Sigmoid colon (tissue), 7 donors: ENCODE data around the gene TSHZ1. TPM values are rescaled to one million over a fixed set of nuclear protein-coding genes. Genes with fewer than 3 reads are reported as not detected.

Experiments used
- DNase-seq: peaks from one replicate; pipeline ENCODE4 v3.0.0-alpha.2; 2019
- H3K27ac ChIP-seq, 4 donors: fragments of 200-600 bp; sonication (generic); one replicate each; pipeline ENCODE4 v1.5.1; 2016 to 2019; ENCODE audit warnings: mild to moderate bottlenecking in 1 of 4
- H3K27me3 ChIP-seq, 3 donors: fragments of 200-600 bp; sonication (generic); one replicate each; pipeline ENCODE4 v1.5.1; 2019; ENCODE audit warnings: mild to moderate bottlenecking in 1 of 3
- H3K36me3 ChIP-seq, 4 donors: fragments of 200-600 bp; sonication (generic); one replicate each; pipeline ENCODE4 v1.5.1; 2016 to 2019
- H3K4me1 ChIP-seq, 4 donors: fragments of 200-600 bp; sonication (generic); one replicate each; pipeline ENCODE4 v1.5.1; 2017 to 2019
- H3K4me3 ChIP-seq, 4 donors: fragments of 200-600 bp; sonication (generic); one replicate each; pipeline ENCODE4 v1.5.1; 2017 to 2019; ENCODE audit warnings: mild to moderate bottlenecking in 2 of 4, moderate library complexity in 1 of 4
- H3K9me3 ChIP-seq, 4 donors: fragments of 200-600 bp in 3 of 4; sonication (generic) in 3 of 4; one replicate each; pipeline versions ENCODE4 v1.5.1 to v1.6.1; 2013 to 2019
- EP300 ChIP-seq, 4 donors: sonication (generic); formaldehyde crosslinking; IDR thresholded peaks; one replicate each; pipeline ENCODE4 v1.6.1; 2017; ENCODE audit warnings: antibody characterized with exemption in 4 of 4
- POLR2A ChIP-seq, 2 donors: fragments of 450-650 bp; IDR thresholded peaks; one replicate each; pipeline ENCODE4 v1.6.1; 2016; ENCODE audit warnings: antibody characterized with exemption in 2 of 2, mild to moderate bottlenecking in 2 of 2, moderate library complexity in 2 of 2
- POLR2AphosphoS5 ChIP-seq, 4 donors: sonication (generic); formaldehyde crosslinking; IDR thresholded peaks; one replicate each; pipeline ENCODE4 v1.6.1; 2017; ENCODE audit warnings: antibody characterized with exemption in 4 of 4
- WGBS, 2 donors: extraction: QIAGEN DNeasy Blood & Tissue Kit; methylation state at CpG; one replicate each; pipeline ENCODE4 v1.1.7; 2013; 5-methylcytosine and 5-hydroxymethylcytosine counted together
- intact Hi-C: fragments of 100-400 bp; cut with DNase I; formaldehyde crosslinking; loops from one replicate; pipeline ENCODE4 v1.15.1; 2023
- polyA plus RNA-seq, 3 donors: library from polyadenylated mRNA; stranded (reverse); fragments of 200-250 nt; gene quantifications; one replicate each; pipeline ENCODE4 v1.2.3, GENCODE V29; 2013
- total RNA-seq, 4 donors: library from RNA; depleted of rRNA; stranded (reverse); fragments of >200 nt; gene quantifications; one replicate each; pipeline ENCODE4 v1.1.0, GENCODE V29; 2016
- TF ChIP-seq, protein P1 (sequence below), 4 experiments: fragments of 450-650 bp in 3 of 4; fragments of 200-600 bp in 1 of 4; IDR thresholded peaks; one replicate each; pipeline ENCODE4 v1.5.1; 2016 to 2019; ENCODE audit warnings: antibody characterized with exemption in 4 of 4, mild to moderate bottlenecking in 3 of 4, moderate library complexity in 2 of 4
- donor health status: healthy with polysubstance abuse.
- donor health status: Bipolar disorder and iron deficiency.
- donor health status: healthy.

The TSHZ1 gene
- total and polyA plus RNA-seq, 7 donors: 7.8 to 29.4 (median 23.0) TPM

- intact Hi-C loops: loop anchor here (5.0 kb wide), 1 partner anchor 32 kb away; the partner anchor contains the start of gene TSHZ1
Observed at GRCh38 chr18:75244351-75245313, 34.0 kb downstream of the TSHZ1 start.

GRCh38 chr18:75246721-75247610, 36.4 kb downstream of the TSHZ1 start:
- peak overlapping the region; percentile 16 to 49 (median 44) for H3K4me3 ChIP-seq
- H3K27me3 ChIP-seq: no peaks in the 10 kb centered on the region
- intact Hi-C loops: loop anchor here (5.0 kb wide), 1 partner anchor 35 kb away; the partner anchor contains the start of gene TSHZ1
- WGBS, 2 donors: 69 to 74% methylated on average over 10 of the region's 10 CpGs
- peaks cover 0 to 64% (median 40%) of the 10 kb centered on the region in 4 donors for H3K4me1 ChIP-seq
- DNase-seq: no peak
- no peaks in the 10 kb centered on the region for H3K36me3 ChIP-seq
- H3K9me3 ChIP-seq: no peaks in the 10 kb centered on the region
- H3K27ac ChIP-seq: peak overlapping the region; percentile 78 to 84 (median 81)
- TF ChIP-seq EP300 (IDR thresholded peaks at IDR 0.05) (no peak), POLR2AphosphoS5 (IDR thresholded peaks at IDR 0.05) (no peak), POLR2A (IDR thresholded peaks at IDR 0.05) (no peak)
- TF ChIP-seq, protein P1, sequence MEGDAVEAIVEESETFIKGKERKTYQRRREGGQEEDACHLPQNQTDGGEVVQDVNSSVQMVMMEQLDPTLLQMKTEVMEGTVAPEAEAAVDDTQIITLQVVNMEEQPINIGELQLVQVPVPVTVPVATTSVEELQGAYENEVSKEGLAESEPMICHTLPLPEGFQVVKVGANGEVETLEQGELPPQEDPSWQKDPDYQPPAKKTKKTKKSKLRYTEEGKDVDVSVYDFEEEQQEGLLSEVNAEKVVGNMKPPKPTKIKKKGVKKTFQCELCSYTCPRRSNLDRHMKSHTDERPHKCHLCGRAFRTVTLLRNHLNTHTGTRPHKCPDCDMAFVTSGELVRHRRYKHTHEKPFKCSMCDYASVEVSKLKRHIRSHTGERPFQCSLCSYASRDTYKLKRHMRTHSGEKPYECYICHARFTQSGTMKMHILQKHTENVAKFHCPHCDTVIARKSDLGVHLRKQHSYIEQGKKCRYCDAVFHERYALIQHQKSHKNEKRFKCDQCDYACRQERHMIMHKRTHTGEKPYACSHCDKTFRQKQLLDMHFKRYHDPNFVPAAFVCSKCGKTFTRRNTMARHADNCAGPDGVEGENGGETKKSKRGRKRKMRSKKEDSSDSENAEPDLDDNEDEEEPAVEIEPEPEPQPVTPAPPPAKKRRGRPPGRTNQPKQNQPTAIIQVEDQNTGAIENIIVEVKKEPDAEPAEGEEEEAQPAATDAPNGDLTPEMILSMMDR (IDR thresholded peaks at IDR 0.05): no peak

More at GRCh38 chr18:75244351-75245313, 34.0 kb downstream of the TSHZ1 start:
- H3K36me3 ChIP-seq: no peaks in the 10 kb centered on the region
- no peak for DNase-seq
- peak overlapping the region in 2 of 4 donors; percentile 10 to 84 for H3K27ac ChIP-seq
- H3K4me1 ChIP-seq: peaks cover 0 to 61% (median 36%) of the 10 kb centered on the region in 4 donors
- 81 to 91% methylated on average over 19 of the region's 19 CpGs for WGBS, 2 donors
- H3K4me3 ChIP-seq: no peak overlapping the region
- no peaks in the 10 kb centered on the region for H3K9me3 ChIP-seq
- no peak for TF ChIP-seq POLR2A (IDR thresholded peaks at IDR 0.05)
- TF ChIP-seq, protein P1 (IDR thresholded peaks at IDR 0.05): no peak
- no peaks in the 10 kb centered on the region for H3K27me3 ChIP-seq

GRCh38 chr18:75247611-75248421, 37.2 kb downstream of the TSHZ1 start:
- H3K4me1 ChIP-seq: peaks cover 0 to 73% (median 44%) of the 10 kb centered on the region in 4 donors
- intact Hi-C loops: loop anchor here (5.0 kb wide), 1 partner anchor 36 kb away; the partner anchor contains the start of gene TSHZ1
- H3K4me3 ChIP-seq: peak overlapping the region; percentile 16 to 49 (median 44)
- no peak for DNase-seq
- H3K27ac ChIP-seq: peak overlapping the region; percentile 78 to 84 (median 81)
- WGBS, 2 donors: 23 to 30% methylated on average over 8 of the region's 8 CpGs
- H3K9me3 ChIP-seq: no peaks in the 10 kb centered on the region
- H3K27me3 ChIP-seq: no peaks in the 10 kb centered on the region
- no peaks in the 10 kb centered on the region for H3K36me3 ChIP-seq
- TF ChIP-seq POLR2AphosphoS5 (IDR thresholded peaks at IDR 0.05) (peak in 1 of 4 donors; percentile 11), POLR2A (IDR thresholded peaks at IDR 0.05) (no peak), EP300 (IDR thresholded peaks at IDR 0.05) (no peak)
- TF ChIP-seq, protein P1 (IDR thresholded peaks at IDR 0.05): no peak
